ENCODE data around the gene LCP1. TPM values are rescaled to one million over a fixed set of nuclear protein-coding genes. Genes with fewer than 3 reads are reported as not detected.

The LCP1 gene
- total RNA-seq, 1 experiment from 2014 or later: 1.5 TPM

- POLR2A ChIA-PET: no interaction called here
Observed at GRCh38 chr13:46202966-46203365, 21.0 kb upstream of the LCP1 start.

GRCh38 chr13:46202188-46202795, 20.3 kb upstream of the LCP1 start:
- TF ChIP-seq POLR2AphosphoS5 (IDR thresholded peaks at IDR 0.05; ENCODE audit: low read depth, low read length): no peak
- TF ChIP-seq SIN3A (IDR thresholded peaks at IDR 0.05; ENCODE audit: borderline replicate concordance, insufficient read depth, low read depth, low read length): no peak
- ChIA-PET CTCF (no interaction called here), POLR2A (no interaction called here)
- H3K9me3 ChIP-seq (ENCODE audit: control insufficient read depth, insufficient read depth, low read depth, low read length): no peaks in the 10 kb centered on the region
- H3K4me3 ChIP-seq (ENCODE audit: low read depth in 2 of 2, low read length in 2 of 2): no peak overlapping the region
- ATAC-seq (no peak), DNase-seq (ENCODE audit: low read depth, low spot score) (no peak)
- no peaks in the 10 kb centered on the region for H3K4me1 ChIP-seq (ENCODE audit: control insufficient read depth, insufficient read depth, low read length)
- H3K36me3 ChIP-seq (ENCODE audit: control insufficient read depth, insufficient read depth, low read length): no peaks in the 10 kb centered on the region
- intact Hi-C loops (cut with micrococcal nuclease; ENCODE audit: unreplicated experiment) (no loop called here), in situ Hi-C loops (cut with HindIII; ENCODE audit: low pct_unique_long_range_greater_than_20kb, low sequenced_read_pairs) (no loop called here)
- no peaks in the 10 kb centered on the region for H3K27me3 ChIP-seq (ENCODE audit: control insufficient read depth, insufficient read depth, low read length)
- H3K27ac ChIP-seq (ENCODE audit: low read length): no peak overlapping the region
- no TSS peak for BruUV-seq (replicated peaks)

More at GRCh38 chr13:46202966-46203365, 21.0 kb upstream of the LCP1 start:
- H3K27me3 ChIP-seq (ENCODE audit: control insufficient read depth, insufficient read depth, low read length): no peaks in the 10 kb centered on the region
- H3K4me3 ChIP-seq (ENCODE audit: low read depth in 2 of 2, low read length in 2 of 2): no peak overlapping the region
- BruUV-seq (replicated peaks): no TSS peak
- CTCF ChIA-PET: no interaction called here
- ATAC-seq (no peak), DNase-seq (ENCODE audit: low read depth, low spot score) (no peak)
- in situ Hi-C loops (cut with HindIII; ENCODE audit: low pct_unique_long_range_greater_than_20kb, low sequenced_read_pairs): no loop called here
- intact Hi-C loops (cut with micrococcal nuclease; ENCODE audit: unreplicated experiment): no loop called here
- H3K27ac ChIP-seq (ENCODE audit: low read length): no peak overlapping the region
- TF ChIP-seq TCF7L2 (IDR thresholded peaks at IDR 0.05; ENCODE audit: low read depth, low read length) (no peak), REST (IDR thresholded peaks at IDR 0.05; ENCODE audit: insufficient read depth in 1 of 2, low read depth in 2 of 2, low read length in 1 of 2) (no peak), SIN3A (IDR thresholded peaks at IDR 0.05; ENCODE audit: borderline replicate concordance, insufficient read depth, low read depth, low read length) (no peak), CTCF (IDR thresholded peaks at IDR 0.05) (no peak), POLR2AphosphoS5 (IDR thresholded peaks at IDR 0.05; ENCODE audit: low read depth, low read length) (no peak)
- no peaks in the 10 kb centered on the region for H3K9me3 ChIP-seq (ENCODE audit: control insufficient read depth, insufficient read depth, low read depth, low read length)
- no peaks in the 10 kb centered on the region for H3K36me3 ChIP-seq (ENCODE audit: control insufficient read depth, insufficient read depth, low read length)
- H3K4me1 ChIP-seq (ENCODE audit: control insufficient read depth, insufficient read depth, low read length): no peaks in the 10 kb centered on the region

- CTCF ChIA-PET: no interaction called here
- in situ Hi-C loops (cut with HindIII; ENCODE audit: low pct_unique_long_range_greater_than_20kb, low sequenced_read_pairs): no loop called here
Observed at GRCh38 chr13:46198696-46199193, 16.8 kb upstream of the LCP1 start.

More at GRCh38 chr13:46198696-46199193, 16.8 kb upstream of the LCP1 start:
- Histone ChIP-seq H3K27ac (ENCODE audit: low read length) (no peak overlapping the region), H3K4me3 (ENCODE audit: low read depth in 2 of 2, low read length in 2 of 2) (no peak overlapping the region), H3K36me3 (ENCODE audit: control insufficient read depth, insufficient read depth, low read length) (no peaks in the 10 kb centered on the region), H3K27me3 (ENCODE audit: control insufficient read depth, insufficient read depth, low read length) (no peaks in the 10 kb centered on the region), H3K9me3 (ENCODE audit: control insufficient read depth, insufficient read depth, low read depth, low read length) (no peaks in the 10 kb centered on the region), H3K4me1 (ENCODE audit: control insufficient read depth, insufficient read depth, low read length) (no peaks in the 10 kb centered on the region)
- no peak for TF ChIP-seq TCF7L2 (IDR thresholded peaks at IDR 0.05; ENCODE audit: low read depth, low read length)
- TF ChIP-seq REST (IDR thresholded peaks at IDR 0.05; ENCODE audit: insufficient read depth in 1 of 2, low read depth in 2 of 2, low read length in 1 of 2): no peak
- TF ChIP-seq SIN3A (IDR thresholded peaks at IDR 0.05; ENCODE audit: borderline replicate concordance, insufficient read depth, low read depth, low read length): no peak
- no peak for TF ChIP-seq POLR2AphosphoS5 (IDR thresholded peaks at IDR 0.05; ENCODE audit: low read depth, low read length)
- no peak for TF ChIP-seq CTCF (IDR thresholded peaks at IDR 0.05)
- DNase-seq (ENCODE audit: low read depth, low spot score) (no peak), ATAC-seq (no peak)
- no TSS peak for BruUV-seq (replicated peaks)
- intact Hi-C loops (cut with micrococcal nuclease; ENCODE audit: unreplicated experiment): no loop called here
- POLR2A ChIA-PET: no interaction called here

All from Panc1 (cell line).